HL-60 (cell line): Measurements from ENCODE around the gene MTFR1L.

Experiments
- DNase-seq, 2 experiments: peaks; one replicate each; pipeline ENCODE4 v3.0.0-alpha.2; 2010 to 2020; ENCODE audit warnings: low read depth in 1 of 2, low spot score in 1 of 2
- H3K27ac ChIP-seq: fragments of 250-450 bp; sonication (Bioruptor Pico); replicated peaks from 2 replicates; pipeline ENCODE4 v1.5.1; 2020; ENCODE audit warnings: mild to moderate bottlenecking, moderate library complexity
- H3K27me3 ChIP-seq: fragments of 250-450 bp; sonication (Bioruptor Pico); 2 replicates; pipeline ENCODE4 v1.5.1; 2021; ENCODE audit warnings: mild to moderate bottlenecking, moderate library complexity; ENCODE audit not compliant: insufficient read depth, poor library complexity, severe bottlenecking
- H3K4me3 ChIP-seq: replicated peaks from 2 replicates; pipeline ENCODE4 v1.5.1; 2011; ENCODE audit warnings: mild to moderate bottlenecking, control low read depth, low read length; ENCODE audit not compliant: insufficient read depth
- GABPA ChIP-seq: IDR thresholded peaks from 2 replicates; pipeline ENCODE4 v1.6.1; 2012; ENCODE audit warnings: low read depth
- POLR2AphosphoS5 ChIP-seq: IDR thresholded peaks from 2 replicates; pipeline ENCODE4 v1.6.1; 2012; ENCODE audit warnings: low read depth
- SPI1 ChIP-seq: IDR thresholded peaks from 2 replicates; pipeline ENCODE4 v1.6.1; 2012; ENCODE audit warnings: low read depth, mild to moderate bottlenecking, borderline replicate concordance
- TF ChIP-seq, protein P1 (sequence below): IDR thresholded peaks from 2 replicates; pipeline ENCODE4 v1.6.1; 2012; ENCODE audit warnings: low read depth; ENCODE audit not compliant: insufficient replicate concordance
- TF ChIP-seq, protein P2 (sequence below): IDR thresholded peaks from one replicate; pipeline ENCODE4 v1.5.1; 2011; ENCODE audit warnings: low read length, control low read depth, inconsistent platforms; ENCODE audit not compliant: insufficient read depth

The MTFR1L gene

DNA sequence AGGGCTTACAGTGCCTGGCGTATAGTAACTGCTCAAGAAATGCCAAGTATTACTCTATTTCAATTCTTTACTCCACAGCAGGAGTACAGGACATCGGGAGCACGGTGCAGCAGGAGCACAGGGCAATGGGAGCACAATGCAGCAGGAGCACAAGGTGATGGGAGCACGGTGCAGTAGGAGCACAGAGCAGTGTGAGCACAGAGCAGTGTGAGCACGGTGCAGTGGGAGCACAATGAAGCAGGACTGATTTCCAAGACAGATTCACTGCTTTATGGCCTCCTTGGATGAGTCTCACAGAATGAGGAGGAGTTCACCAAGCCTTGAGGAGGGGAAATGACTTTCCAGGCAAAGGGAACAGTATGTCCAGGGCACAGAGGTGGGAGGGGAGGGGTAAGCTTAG, 60.8 kb downstream of the MTFR1L start:
- no peak overlapping the region for H3K27ac ChIP-seq
- no peak overlapping the region for H3K4me3 ChIP-seq
- TF ChIP-seq POLR2AphosphoS5 (no peak), GABPA (no peak), SPI1 (no peak)
- TF ChIP-seq, protein P1, sequence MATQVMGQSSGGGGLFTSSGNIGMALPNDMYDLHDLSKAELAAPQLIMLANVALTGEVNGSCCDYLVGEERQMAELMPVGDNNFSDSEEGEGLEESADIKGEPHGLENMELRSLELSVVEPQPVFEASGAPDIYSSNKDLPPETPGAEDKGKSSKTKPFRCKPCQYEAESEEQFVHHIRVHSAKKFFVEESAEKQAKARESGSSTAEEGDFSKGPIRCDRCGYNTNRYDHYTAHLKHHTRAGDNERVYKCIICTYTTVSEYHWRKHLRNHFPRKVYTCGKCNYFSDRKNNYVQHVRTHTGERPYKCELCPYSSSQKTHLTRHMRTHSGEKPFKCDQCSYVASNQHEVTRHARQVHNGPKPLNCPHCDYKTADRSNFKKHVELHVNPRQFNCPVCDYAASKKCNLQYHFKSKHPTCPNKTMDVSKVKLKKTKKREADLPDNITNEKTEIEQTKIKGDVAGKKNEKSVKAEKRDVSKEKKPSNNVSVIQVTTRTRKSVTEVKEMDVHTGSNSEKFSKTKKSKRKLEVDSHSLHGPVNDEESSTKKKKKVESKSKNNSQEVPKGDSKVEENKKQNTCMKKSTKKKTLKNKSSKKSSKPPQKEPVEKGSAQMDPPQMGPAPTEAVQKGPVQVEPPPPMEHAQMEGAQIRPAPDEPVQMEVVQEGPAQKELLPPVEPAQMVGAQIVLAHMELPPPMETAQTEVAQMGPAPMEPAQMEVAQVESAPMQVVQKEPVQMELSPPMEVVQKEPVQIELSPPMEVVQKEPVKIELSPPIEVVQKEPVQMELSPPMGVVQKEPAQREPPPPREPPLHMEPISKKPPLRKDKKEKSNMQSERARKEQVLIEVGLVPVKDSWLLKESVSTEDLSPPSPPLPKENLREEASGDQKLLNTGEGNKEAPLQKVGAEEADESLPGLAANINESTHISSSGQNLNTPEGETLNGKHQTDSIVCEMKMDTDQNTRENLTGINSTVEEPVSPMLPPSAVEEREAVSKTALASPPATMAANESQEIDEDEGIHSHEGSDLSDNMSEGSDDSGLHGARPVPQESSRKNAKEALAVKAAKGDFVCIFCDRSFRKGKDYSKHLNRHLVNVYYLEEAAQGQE: no peak
- TF ChIP-seq, protein P2, sequence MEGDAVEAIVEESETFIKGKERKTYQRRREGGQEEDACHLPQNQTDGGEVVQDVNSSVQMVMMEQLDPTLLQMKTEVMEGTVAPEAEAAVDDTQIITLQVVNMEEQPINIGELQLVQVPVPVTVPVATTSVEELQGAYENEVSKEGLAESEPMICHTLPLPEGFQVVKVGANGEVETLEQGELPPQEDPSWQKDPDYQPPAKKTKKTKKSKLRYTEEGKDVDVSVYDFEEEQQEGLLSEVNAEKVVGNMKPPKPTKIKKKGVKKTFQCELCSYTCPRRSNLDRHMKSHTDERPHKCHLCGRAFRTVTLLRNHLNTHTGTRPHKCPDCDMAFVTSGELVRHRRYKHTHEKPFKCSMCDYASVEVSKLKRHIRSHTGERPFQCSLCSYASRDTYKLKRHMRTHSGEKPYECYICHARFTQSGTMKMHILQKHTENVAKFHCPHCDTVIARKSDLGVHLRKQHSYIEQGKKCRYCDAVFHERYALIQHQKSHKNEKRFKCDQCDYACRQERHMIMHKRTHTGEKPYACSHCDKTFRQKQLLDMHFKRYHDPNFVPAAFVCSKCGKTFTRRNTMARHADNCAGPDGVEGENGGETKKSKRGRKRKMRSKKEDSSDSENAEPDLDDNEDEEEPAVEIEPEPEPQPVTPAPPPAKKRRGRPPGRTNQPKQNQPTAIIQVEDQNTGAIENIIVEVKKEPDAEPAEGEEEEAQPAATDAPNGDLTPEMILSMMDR: no peak
- no peaks in the 10 kb centered on the region for H3K27me3 ChIP-seq
- no peak for DNase-seq

DNA sequence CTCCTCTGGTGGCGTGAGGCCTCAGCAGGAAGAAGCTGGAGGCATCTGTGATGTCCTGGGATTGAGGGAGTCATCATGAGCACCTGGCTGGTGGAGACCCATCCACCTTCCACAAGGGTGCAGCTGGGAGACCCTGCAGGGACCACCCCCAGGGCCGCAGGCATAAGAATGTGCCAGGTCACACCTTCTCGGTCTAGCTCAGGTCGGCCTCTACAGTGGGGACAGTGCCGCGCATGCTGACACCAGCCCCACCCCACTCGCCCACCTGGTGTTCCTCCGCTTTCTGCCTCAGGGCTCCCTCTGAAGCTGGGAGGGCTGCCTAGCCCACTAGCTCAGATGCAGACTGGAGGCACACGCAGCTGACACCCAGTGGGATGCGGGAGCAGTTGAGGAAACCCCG, 61.5 kb downstream of the MTFR1L start:
- DNase-seq: no peak
- no peak overlapping the region for H3K4me3 ChIP-seq
- H3K27me3 ChIP-seq: no peaks in the 10 kb centered on the region
- H3K27ac ChIP-seq: no peak overlapping the region
- TF ChIP-seq GABPA (no peak), SPI1 (no peak), POLR2AphosphoS5 (no peak)
- TF ChIP-seq, protein P1: no peak
- TF ChIP-seq, protein P2: no peak
